Measurements from ENCODE around the gene SEC61B. TPM values are rescaled to one million over a fixed set of nuclear protein-coding genes. Genes with fewer than 3 reads are reported as not detected.

Gene SEC61B
- total and polyA plus RNA-seq, 9 of the 15 experiments (the other 6 are each of a cell fraction or from before 2014, with no cell fraction given) = 57.8 to 262 (median 172) TPM

DNA sequence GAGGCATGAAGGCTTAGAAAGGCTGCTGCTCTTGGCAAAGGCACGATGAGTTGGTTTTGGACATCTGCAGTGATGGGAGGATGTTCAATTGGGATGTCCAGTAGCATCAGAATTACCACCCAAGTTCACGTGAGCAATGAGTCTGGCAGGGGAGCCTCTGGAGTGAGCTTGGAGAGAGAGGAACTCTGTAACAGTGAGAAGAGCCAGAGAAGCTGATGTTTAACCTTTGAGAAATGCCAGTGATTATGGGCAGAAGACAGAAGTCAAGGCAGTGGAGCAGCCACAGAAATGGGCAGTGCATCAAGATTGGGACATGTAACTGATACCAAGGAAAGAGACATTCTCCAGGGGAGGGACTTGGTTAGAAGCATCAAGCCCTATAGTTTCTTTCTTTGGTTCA, 39.8 kb downstream of the SEC61B start (continued):
- TF ChIP-seq, protein P1, sequence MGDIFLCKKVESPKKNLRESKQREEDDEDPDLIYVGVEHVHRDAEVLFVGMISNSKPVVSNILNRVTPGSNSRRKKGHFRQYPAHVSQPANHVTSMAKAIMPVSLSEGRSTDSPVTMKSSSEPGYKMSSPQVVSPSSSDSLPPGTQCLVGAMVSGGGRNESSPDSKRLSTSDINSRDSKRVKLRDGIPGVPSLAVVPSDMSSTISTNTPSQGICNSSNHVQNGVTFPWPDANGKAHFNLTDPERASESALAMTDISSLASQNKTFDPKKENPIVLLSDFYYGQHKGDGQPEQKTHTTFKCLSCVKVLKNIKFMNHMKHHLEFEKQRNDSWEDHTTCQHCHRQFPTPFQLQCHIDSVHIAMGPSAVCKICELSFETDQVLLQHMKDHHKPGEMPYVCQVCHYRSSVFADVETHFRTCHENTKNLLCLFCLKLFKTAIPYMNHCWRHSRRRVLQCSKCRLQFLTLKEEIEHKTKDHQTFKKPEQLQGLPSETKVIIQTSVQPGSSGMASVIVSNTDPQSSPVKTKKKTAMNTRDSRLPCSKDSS (IDR thresholded peaks at IDR 0.05; ENCODE audit: low read depth, partially characterized antibody) = no peak
- TF ChIP-seq ZNF143 (CRISPR knock-in tag; IDR thresholded peaks at IDR 0.05) = no peak
- no peak for TF ChIP-seq NUFIP1 (IDR thresholded peaks at IDR 0.05; ENCODE audit: partially characterized antibody)
- TF ChIP-seq, protein P2, sequence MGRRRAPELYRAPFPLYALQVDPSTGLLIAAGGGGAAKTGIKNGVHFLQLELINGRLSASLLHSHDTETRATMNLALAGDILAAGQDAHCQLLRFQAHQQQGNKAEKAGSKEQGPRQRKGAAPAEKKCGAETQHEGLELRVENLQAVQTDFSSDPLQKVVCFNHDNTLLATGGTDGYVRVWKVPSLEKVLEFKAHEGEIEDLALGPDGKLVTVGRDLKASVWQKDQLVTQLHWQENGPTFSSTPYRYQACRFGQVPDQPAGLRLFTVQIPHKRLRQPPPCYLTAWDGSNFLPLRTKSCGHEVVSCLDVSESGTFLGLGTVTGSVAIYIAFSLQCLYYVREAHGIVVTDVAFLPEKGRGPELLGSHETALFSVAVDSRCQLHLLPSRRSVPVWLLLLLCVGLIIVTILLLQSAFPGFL (CRISPR knock-in tag; IDR thresholded peaks at IDR 0.05) = no peak
- TF ChIP-seq JUN (IDR thresholded peaks at IDR 0.05; ENCODE audit: borderline replicate concordance, low read depth, low read length) = no peak
- no peak for TF ChIP-seq JUN (CRISPR knock-in tag; IDR thresholded peaks at IDR 0.05; ENCODE audit: borderline replicate concordance)

DNA sequence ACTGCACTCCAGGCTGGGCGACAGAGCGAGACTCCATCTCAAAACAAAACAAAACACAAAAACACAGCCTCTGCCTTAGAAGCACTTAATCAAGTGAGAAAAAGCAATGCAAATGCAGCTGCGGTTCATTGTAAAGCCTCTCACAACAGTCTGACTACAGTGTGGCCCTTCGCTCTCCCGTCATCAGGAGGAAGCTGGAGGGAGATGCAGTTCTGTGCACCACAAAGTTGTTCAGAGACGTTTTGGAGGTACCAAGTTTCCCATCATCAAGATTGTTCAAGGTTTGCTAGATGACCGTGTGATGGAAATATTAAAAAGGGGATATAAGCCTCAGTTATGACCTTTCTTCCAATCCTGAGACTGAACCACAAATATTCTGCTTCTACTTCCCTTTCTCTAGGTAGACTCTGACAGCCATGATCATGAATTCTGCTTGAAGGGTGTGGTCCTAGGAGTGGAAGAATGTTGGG, 40.9 kb downstream of the SEC61B start:
- H3K79me2 ChIP-seq (ENCODE audit: control insufficient read depth, insufficient read depth, low read length) = no peaks in the 10 kb centered on the region
- no peak overlapping the region for H3K9ac ChIP-seq (ENCODE audit: insufficient read depth in 1 of 2, low read depth in 2 of 2, low read length in 2 of 2)
- ChIA-PET POLR2A (interaction anchor here (0.7 kb wide), 1 partner anchor 105 kb away, joined by 3 read pairs; no protein-coding TSS in a partner anchor), CTCF (ENCODE audit: low intra/inter-chr PET ratio) (no interaction called here)
- no peaks in the 10 kb centered on the region for H3K36me3 ChIP-seq (ENCODE audit: control insufficient read depth, insufficient read depth, low read length)
- peaks cover 4 to 10% of the 10 kb centered on the region in 2 experiments; a peak in 2 of 5 replicates for H3K27me3 ChIP-seq (ENCODE audit: control insufficient read depth in 2 of 2, insufficient read depth in 2 of 2, low read length in 2 of 2)
- no peak for FAIRE-seq
- H3K4me1 ChIP-seq (replicated peaks in 1 of 2; ENCODE audit: control insufficient read depth in 2 of 2, insufficient read depth in 2 of 2, low read length in 2 of 2) = peaks cover 11 to 12% of the 10 kb centered on the region in 2 experiments; a peak in 4 of 5 replicates
- intact Hi-C loops (cut with micrococcal nuclease) (loop anchor here (5.0 to 10.0 kb wide), 5 partner anchors 101 to 1332 kb away; partner anchors contain the start of gene NR4A3), in situ Hi-C loops (cut with MboI) (loop anchor here (5.0 to 25.0 kb wide), 2 partner anchors 81 to 749 kb away; no protein-coding TSS in a partner anchor)
- no peak for DNase-seq (ENCODE audit: extremely low read depth in 1 of 4, low spot score in 3 of 4)
- H3K4me2 ChIP-seq (ENCODE audit: insufficient read depth, low read length) = no peak overlapping the region
- H3K4me3 ChIP-seq = no peak overlapping the region
- no peak overlapping the region for H3K27ac ChIP-seq (ENCODE audit: extremely low read depth, low read depth, low read length)
- 0 out of 2 replicates have a peak, but pooled peaks cover 3% of the 10 kb centered on the region for H4K20me1 ChIP-seq (replicated peaks; ENCODE audit: control insufficient read depth, insufficient read depth, low read length)
- no peak overlapping the region for H2AFZ ChIP-seq (ENCODE audit: low read depth, low read length)
- TF ChIP-seq HNRNPH1 (optimal IDR thresholded peaks at IDR 0.05; ENCODE audit: low read depth, low read length) (no peak), NCOA4 (IDR thresholded peaks at IDR 0.05; ENCODE audit: partially characterized antibody) (no peak), MED1 (CRISPR knock-in tag; IDR thresholded peaks at IDR 0.05; ENCODE audit: borderline replicate concordance) (no peak), SMARCC2 (IDR thresholded peaks at IDR 0.05; ENCODE audit: low read depth) (no peak), SNIP1 (IDR thresholded peaks at IDR 0.05; ENCODE audit: low read depth) (no peak)
- no TSS peak for BruUV-seq (replicated peaks)
- 30% methylated on average over 7 of the region's 7 CpGs for WGBS (ENCODE audit: insufficient coverage, low coverage, missing lambda C conversion rate)
- ATAC-seq = no peak
- no peaks in the 10 kb centered on the region for H3K9me1 ChIP-seq (ENCODE audit: control insufficient read depth, insufficient read depth, low read length)
- H3K9me3 ChIP-seq (replicated peaks; ENCODE audit: control insufficient read depth, insufficient read depth, low read depth, low read length) = no peaks in the 10 kb centered on the region
